ENCODE data around the gene PHLDB1. TPM values are rescaled to one million over a fixed set of nuclear protein-coding genes. Genes with fewer than 3 reads are reported as not detected.

PHLDB1 gene
- total RNA-seq, 1 donor from 2014 or later: 35.7 TPM

DNA sequence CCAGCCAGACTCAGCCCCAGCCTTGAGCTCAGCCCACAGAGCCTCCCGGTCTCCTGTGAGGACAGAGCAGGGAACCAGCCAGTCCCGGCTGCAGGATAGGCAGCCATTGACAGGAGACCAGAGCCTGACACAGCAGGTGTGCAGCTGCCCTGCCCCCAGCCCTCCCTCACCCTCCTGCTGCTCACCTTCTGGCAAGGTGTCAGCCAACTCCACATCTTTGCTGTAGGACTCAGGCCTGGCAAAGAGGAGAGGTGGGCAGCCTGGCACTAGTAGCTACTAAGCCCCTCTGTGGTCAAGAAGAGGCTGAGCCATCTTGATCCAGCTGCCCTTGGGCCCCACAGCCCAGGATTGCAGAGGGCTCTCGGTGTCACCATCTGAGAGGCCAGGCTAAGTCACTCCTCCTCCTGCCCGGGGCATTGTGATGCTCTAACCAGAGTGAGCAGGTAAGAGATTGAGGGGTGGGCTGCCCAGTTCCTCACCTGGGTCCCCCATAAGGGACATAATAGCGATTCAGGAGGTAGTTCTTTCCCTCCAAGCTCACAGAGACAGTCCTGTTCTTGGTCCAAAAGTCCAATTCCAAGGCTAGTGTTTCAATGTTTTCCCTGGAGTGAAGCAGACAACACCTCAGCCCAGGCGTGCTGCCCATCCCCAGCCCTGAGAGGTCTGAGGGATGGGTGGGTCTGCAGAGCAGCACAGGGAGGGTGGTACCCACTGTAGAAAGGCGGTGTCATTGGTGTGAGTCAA is 53.4 kb downstream of the PHLDB1 start:
- H3K27me3 Mint-ChIP-seq (ENCODE audit: insufficient read depth, low read depth): peaks cover 12% of the 10 kb centered on the region
- no peak overlapping the region for H3K27ac Mint-ChIP-seq
- no peak overlapping the region for H3K4me3 ChIP-seq
- no peak overlapping the region for H3K4me3 Mint-ChIP-seq
- H3K4me1 Mint-ChIP-seq: peaks cover 30% of the 10 kb centered on the region
- H3K79me2 ChIP-seq (ENCODE audit: low read depth): no peaks in the 10 kb centered on the region
- H3K4me2 ChIP-seq: no peak overlapping the region
- H3K9me3 ChIP-seq (ENCODE audit: low read depth): no peaks in the 10 kb centered on the region
- H3K4me1 ChIP-seq: peaks cover 10% of the 10 kb centered on the region
- no peaks in the 10 kb centered on the region for H3K36me3 ChIP-seq
- H3F3A ChIP-seq (ENCODE audit: low read depth): peaks cover 11% of the 10 kb centered on the region
- H3K9ac ChIP-seq: no peak overlapping the region
- no peak overlapping the region for H3K27ac ChIP-seq
- H3K36me3 Mint-ChIP-seq: peaks cover 4% of the 10 kb centered on the region
- H4K20me1 ChIP-seq (ENCODE audit: low read depth): no peaks in the 10 kb centered on the region
- DNase-seq (ENCODE audit: low spot score): no peak
- H2AFZ ChIP-seq (replicated peaks): no peak overlapping the region
- TF ChIP-seq EZH2phosphoT487 (IDR thresholded peaks at IDR 0.05) (no peak), EZH2 (IDR thresholded peaks at IDR 0.05) (no peak)
- TF ChIP-seq, protein P1, sequence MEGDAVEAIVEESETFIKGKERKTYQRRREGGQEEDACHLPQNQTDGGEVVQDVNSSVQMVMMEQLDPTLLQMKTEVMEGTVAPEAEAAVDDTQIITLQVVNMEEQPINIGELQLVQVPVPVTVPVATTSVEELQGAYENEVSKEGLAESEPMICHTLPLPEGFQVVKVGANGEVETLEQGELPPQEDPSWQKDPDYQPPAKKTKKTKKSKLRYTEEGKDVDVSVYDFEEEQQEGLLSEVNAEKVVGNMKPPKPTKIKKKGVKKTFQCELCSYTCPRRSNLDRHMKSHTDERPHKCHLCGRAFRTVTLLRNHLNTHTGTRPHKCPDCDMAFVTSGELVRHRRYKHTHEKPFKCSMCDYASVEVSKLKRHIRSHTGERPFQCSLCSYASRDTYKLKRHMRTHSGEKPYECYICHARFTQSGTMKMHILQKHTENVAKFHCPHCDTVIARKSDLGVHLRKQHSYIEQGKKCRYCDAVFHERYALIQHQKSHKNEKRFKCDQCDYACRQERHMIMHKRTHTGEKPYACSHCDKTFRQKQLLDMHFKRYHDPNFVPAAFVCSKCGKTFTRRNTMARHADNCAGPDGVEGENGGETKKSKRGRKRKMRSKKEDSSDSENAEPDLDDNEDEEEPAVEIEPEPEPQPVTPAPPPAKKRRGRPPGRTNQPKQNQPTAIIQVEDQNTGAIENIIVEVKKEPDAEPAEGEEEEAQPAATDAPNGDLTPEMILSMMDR (IDR thresholded peaks at IDR 0.05): no peak
- no peaks in the 10 kb centered on the region for H3K27me3 ChIP-seq
- no peaks in the 10 kb centered on the region for H3K9me3 Mint-ChIP-seq

DNA sequence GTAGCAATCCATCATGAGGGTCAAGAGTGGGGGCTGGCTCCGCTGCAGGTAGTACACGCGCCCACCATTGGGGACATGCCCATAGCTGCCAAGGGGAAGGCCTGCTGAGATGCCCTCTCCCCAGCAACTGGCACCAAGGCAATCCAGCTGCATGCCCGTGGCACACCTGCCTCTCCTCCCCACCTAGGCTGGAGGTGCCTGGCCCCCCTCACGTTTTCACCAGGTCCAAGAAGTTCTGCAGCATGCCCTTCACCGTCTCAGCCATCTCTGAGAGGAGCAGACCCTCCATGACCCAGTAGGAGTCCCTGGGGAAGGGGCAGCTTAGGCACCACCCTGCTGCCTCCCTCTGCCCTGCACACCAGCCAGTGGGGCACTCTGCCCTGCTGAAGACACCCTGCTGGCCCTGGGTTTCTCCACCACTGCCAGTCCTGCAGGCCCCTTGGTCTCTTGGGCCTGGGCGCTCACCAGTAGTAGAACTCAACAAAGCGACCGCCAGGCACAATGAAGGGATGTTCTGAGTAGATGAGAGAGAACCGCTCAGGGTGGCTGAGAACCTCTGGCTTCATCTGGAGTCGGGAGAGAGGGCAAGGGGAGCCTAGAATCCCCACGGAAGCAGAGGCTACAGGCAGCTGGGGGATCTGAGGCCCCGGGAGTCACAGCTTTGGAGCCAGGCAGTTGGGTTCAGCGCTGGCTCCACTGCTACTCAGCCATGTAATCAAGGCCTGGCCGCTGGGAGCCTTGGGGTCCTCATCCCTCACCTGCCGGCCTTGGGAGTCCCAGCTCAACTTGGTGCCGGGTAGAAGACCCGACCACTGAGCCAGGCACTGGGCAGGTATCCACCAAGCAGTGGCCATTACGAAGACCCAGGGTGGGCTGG is 54.2 kb downstream of the PHLDB1 start:
- peaks cover 12% of the 10 kb centered on the region for H3K27me3 Mint-ChIP-seq (ENCODE audit: insufficient read depth, low read depth)
- no peaks in the 10 kb centered on the region for H4K20me1 ChIP-seq (ENCODE audit: low read depth)

DNA sequence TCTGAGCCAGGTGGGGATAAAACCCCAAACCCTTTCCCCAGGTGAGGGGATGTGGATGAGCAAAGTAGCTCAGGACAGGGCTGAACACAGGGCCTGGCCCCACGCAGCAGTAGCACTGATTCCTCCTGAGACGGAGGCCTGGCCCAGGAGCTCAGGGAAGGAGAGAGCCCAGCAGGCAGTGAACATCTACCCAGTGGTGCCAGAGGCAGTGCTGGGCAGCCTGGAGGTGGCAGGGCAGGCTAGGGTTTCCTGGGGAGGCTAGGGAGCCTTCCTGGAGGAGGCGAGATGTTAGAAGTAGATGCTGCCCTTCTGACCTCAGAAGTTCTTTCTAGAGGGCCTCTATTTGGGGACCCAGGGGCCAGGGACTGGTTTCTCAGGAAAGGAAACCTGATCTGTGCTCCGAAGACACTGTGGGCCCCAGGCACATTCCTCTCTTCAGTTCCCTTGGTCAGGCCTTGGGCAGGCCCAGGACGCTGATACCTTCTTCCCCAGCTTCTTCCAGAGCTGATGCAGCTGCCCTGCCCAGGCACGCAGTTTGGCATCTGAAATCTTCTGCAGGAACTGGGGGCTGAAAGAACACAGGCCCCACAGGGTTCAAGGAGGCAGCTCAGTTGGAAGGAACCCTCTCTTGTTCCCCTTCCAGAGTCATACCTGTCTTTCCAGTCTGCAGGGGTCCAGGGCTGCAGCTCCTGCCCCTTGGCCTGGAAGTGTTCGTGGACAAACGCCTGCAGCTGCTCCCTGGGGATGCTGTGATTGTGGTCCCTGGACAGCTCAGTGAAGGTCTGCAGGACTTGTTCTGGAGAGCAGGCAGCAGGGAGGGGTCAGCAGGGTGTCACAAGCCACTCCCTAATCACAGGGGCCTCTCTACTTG is 55.2 kb downstream of the PHLDB1 start:
- H3K27me3 Mint-ChIP-seq (ENCODE audit: insufficient read depth, low read depth): peaks cover 12% of the 10 kb centered on the region
- H3K9me3 ChIP-seq (ENCODE audit: low read depth): no peaks in the 10 kb centered on the region
- TF ChIP-seq EZH2 (IDR thresholded peaks at IDR 0.05) (no peak), EZH2phosphoT487 (IDR thresholded peaks at IDR 0.05) (no peak)
- TF ChIP-seq, protein P1 (IDR thresholded peaks at IDR 0.05): no peak
- H3K4me3 ChIP-seq: no peak overlapping the region
- no peak overlapping the region for H3K4me3 Mint-ChIP-seq
- no peaks in the 10 kb centered on the region for H3K27me3 ChIP-seq
- H3K9ac ChIP-seq: no peak overlapping the region
- no peak for DNase-seq (ENCODE audit: low spot score)
- H3K4me2 ChIP-seq: no peak overlapping the region
- H2AFZ ChIP-seq (replicated peaks): no peak overlapping the region
- H4K20me1 ChIP-seq (ENCODE audit: low read depth): no peaks in the 10 kb centered on the region
- peaks cover 11% of the 10 kb centered on the region for H3F3A ChIP-seq (ENCODE audit: low read depth)
- no peaks in the 10 kb centered on the region for H3K9me3 Mint-ChIP-seq
- H3K36me3 Mint-ChIP-seq: no peaks in the 10 kb centered on the region
- no peaks in the 10 kb centered on the region for H3K79me2 ChIP-seq (ENCODE audit: low read depth)
- H3K4me1 ChIP-seq: peaks cover 10% of the 10 kb centered on the region
- no peak overlapping the region for H3K27ac Mint-ChIP-seq
- no peaks in the 10 kb centered on the region for H3K36me3 ChIP-seq
- no peak overlapping the region for H3K27ac ChIP-seq
- peaks cover 23% of the 10 kb centered on the region for H3K4me1 Mint-ChIP-seq

More for the DNA sequence above, 54.2 kb downstream of the PHLDB1 start:
- peak overlapping the region; percentile 76 for H3K27ac Mint-ChIP-seq
- Histone ChIP-seq H3K36me3 (no peaks in the 10 kb centered on the region), H3K79me2 (ENCODE audit: low read depth) (no peaks in the 10 kb centered on the region), H3K27me3 (no peaks in the 10 kb centered on the region), H3K27ac (no peak overlapping the region), H3K9ac (no peak overlapping the region), H3K4me3 (no peak overlapping the region), H3K9me3 (ENCODE audit: low read depth) (no peaks in the 10 kb centered on the region), H3K4me1 (peaks cover 10% of the 10 kb centered on the region), H3F3A (ENCODE audit: low read depth) (peaks cover 11% of the 10 kb centered on the region), H3K4me2 (no peak overlapping the region), H2AFZ (replicated peaks) (no peak overlapping the region)
- TF ChIP-seq EZH2phosphoT487 (IDR thresholded peaks at IDR 0.05) (no peak), EZH2 (IDR thresholded peaks at IDR 0.05) (no peak)
- TF ChIP-seq, protein P1 (IDR thresholded peaks at IDR 0.05): no peak
- H3K9me3 Mint-ChIP-seq: no peaks in the 10 kb centered on the region
- H3K4me1 Mint-ChIP-seq: peaks cover 32% of the 10 kb centered on the region
- H3K36me3 Mint-ChIP-seq: peaks cover 4% of the 10 kb centered on the region
- no peak overlapping the region for H3K4me3 Mint-ChIP-seq
- DNase-seq (ENCODE audit: low spot score): no peak

Data from neural progenitor cell (in vitro differentiated cells).